CD14-positive monocyte (primary cell): Measurements from ENCODE around the gene PLCB3. TPM values are rescaled to one million over a fixed set of nuclear protein-coding genes. Genes with fewer than 3 reads are reported as not detected.

Experiments
- DNase-seq, 3 donors: peaks; one replicate each; pipeline ENCODE4 v3.0.0-alpha.2; 2011 to 2022
- H2AFZ ChIP-seq: 2 replicates; pipeline ENCODE4 v1.6.0; 2012; ENCODE audit warnings: mild to moderate bottlenecking, low read depth, low read length, inconsistent platforms; ENCODE audit not compliant: insufficient read depth, poor library complexity, severe bottlenecking
- H3K27ac ChIP-seq, 2 donors: 1 replicate in 1 of 2; 2 replicates in 1 of 2; pipeline ENCODE4 v1.5.1; 2012 to 2013; ENCODE audit warnings: low read length in 2 of 2, control low read depth in 1 of 2, inconsistent platforms in 1 of 2, low read depth in 1 of 2, mild to moderate bottlenecking in 1 of 2
- H3K27me3 ChIP-seq, 2 donors: one replicate each; pipeline versions ENCODE4 v1.6.0 to v1.6.1; 2011 to 2013; ENCODE audit warnings: low read length in 2 of 2; ENCODE audit not compliant: control insufficient read depth in 2 of 2, insufficient read depth in 2 of 2
- H3K36me3 ChIP-seq, 2 donors: replicated peaks in 1 of 2; 1 replicate in 1 of 2; 2 replicates in 1 of 2; pipeline versions ENCODE4 v1.5.1 to v1.6.1; 2012 to 2013; ENCODE audit warnings: low read length in 2 of 2, control low read depth in 1 of 2, inconsistent platforms in 1 of 2, mild to moderate bottlenecking in 1 of 2; ENCODE audit not compliant: insufficient read depth in 2 of 2, control insufficient read depth in 1 of 2
- H3K4me1 ChIP-seq, 2 donors: 1 replicate in 1 of 2; 2 replicates in 1 of 2; pipeline versions ENCODE4 v1.5.1 to v1.6.1; 2012 to 2013; ENCODE audit warnings: low read length in 2 of 2, control low read depth in 1 of 2, inconsistent platforms in 1 of 2, mild to moderate bottlenecking in 1 of 2, moderate library complexity in 1 of 2; ENCODE audit not compliant: insufficient read depth in 2 of 2, control insufficient read depth in 1 of 2
- H3K4me2 ChIP-seq: replicated peaks from 2 replicates; pipeline ENCODE3; 2012; ENCODE audit warnings: low read length, moderate library complexity, mild to moderate bottlenecking; ENCODE audit not compliant: poor library complexity, severe bottlenecking; ENCODE audit errors: extremely low read depth
- H3K4me3 ChIP-seq, 3 experiments: fragments of 200-600 bp in 1 of 3; sonication (generic) in 1 of 3; replicated peaks in 1 of 3; 1 replicate in 2 of 3; 2 replicates in 1 of 3; pipeline ENCODE4 v1.5.1; 2011 to 2013; ENCODE audit warnings: low read length in 3 of 3, mild to moderate bottlenecking in 3 of 3, control low read depth in 2 of 3, low read depth in 2 of 3, inconsistent platforms in 1 of 3, moderate library complexity in 1 of 3
- H3K79me2 ChIP-seq: 2 replicates; pipeline ENCODE4 v1.6.0; 2012; ENCODE audit warnings: mild to moderate bottlenecking, control low read depth, inconsistent platforms, low read length, moderate library complexity; ENCODE audit not compliant: insufficient read depth
- H3K9ac ChIP-seq: 2 replicates; pipeline ENCODE4 v1.6.0; 2017; ENCODE audit warnings: low read length, mild to moderate bottlenecking; ENCODE audit not compliant: insufficient read depth, poor library complexity, severe bottlenecking
- H3K9me3 ChIP-seq, 2 donors: replicated peaks in 1 of 2; 1 replicate in 1 of 2; 2 replicates in 1 of 2; pipeline versions ENCODE4 v1.5.1 to v1.6.1; 2012 to 2013; ENCODE audit warnings: low read length in 2 of 2, control low read depth in 1 of 2; ENCODE audit not compliant: control insufficient read depth in 1 of 2, insufficient read depth in 1 of 2
- H4K20me1 ChIP-seq: 2 replicates; pipeline ENCODE4 v1.6.0; 2012; ENCODE audit warnings: mild to moderate bottlenecking, low read length, control low read depth, moderate library complexity; ENCODE audit not compliant: insufficient read depth
- H3K27ac Mint-ChIP-seq, 7 donors: one replicate each; pipeline ENCODE4 v1.8.0; 2020; ENCODE audit warnings: mild to moderate bottlenecking in 7 of 7, mixed read lengths in 7 of 7, moderate library complexity in 6 of 7, inconsistent platforms in 2 of 7
- H3K27me3 Mint-ChIP-seq, 3 donors: one replicate each; pipeline ENCODE4 v1.8.0; 2021 to 2022; ENCODE audit warnings: low read depth in 3 of 3, mild to moderate bottlenecking in 3 of 3, mixed read lengths in 3 of 3, moderate library complexity in 3 of 3, inconsistent platforms in 1 of 3
- H3K36me3 Mint-ChIP-seq, 2 donors: one replicate each; pipeline ENCODE4 v1.8.0; 2020; ENCODE audit warnings: mixed read lengths in 2 of 2, inconsistent platforms in 1 of 2, mild to moderate bottlenecking in 1 of 2
- H3K4me1 Mint-ChIP-seq: one replicate; pipeline ENCODE4 v1.8.0; 2020; ENCODE audit warnings: mild to moderate bottlenecking, mixed read lengths
- H3K4me3 Mint-ChIP-seq, 2 donors: one replicate each; pipeline ENCODE4 v1.8.0; 2020; ENCODE audit warnings: mild to moderate bottlenecking in 2 of 2, mixed read lengths in 2 of 2, moderate library complexity in 1 of 2
- H3K9me3 Mint-ChIP-seq, 7 donors: one replicate each; pipeline ENCODE4 v1.8.0; 2020 to 2022; ENCODE audit warnings: mixed read lengths in 7 of 7, mild to moderate bottlenecking in 6 of 7, moderate library complexity in 6 of 7, inconsistent platforms in 2 of 7
- WGBS: methylation state at CpG from one replicate; pipeline ENCODE4 v1.1.5; 2013; ENCODE audit warnings: missing lambda C conversion rate; ENCODE audit not compliant: insufficient coverage; 5-methylcytosine and 5-hydroxymethylcytosine counted together
- intact Hi-C, 2 donors: fragments of 100-400 bp; cut with micrococcal nuclease; formaldehyde crosslinking; loops; one replicate each; pipeline versions ENCODE4 v1.15.0 to v1.15.1; 2023
- polyA plus RNA-seq, 3 donors: library from polyadenylated mRNA; depleted of rRNA in 1 of 3; unstranded in 2 of 3; stranded (reverse) in 1 of 3; fragments of 300-500 nt in 2 of 3; fragments of >200 nt in 1 of 3; fragmentation: Illumina TruSeq in 2 of 3; gene quantifications; 1 replicate in 2 of 3; 2 replicates in 1 of 3; pipeline ENCODE4 v1.2.3, GENCODE V29; 2012 to 2021
- TF ChIP-seq, protein P1 (sequence below): fragments of 200-600 bp; IDR thresholded peaks from one replicate; pipeline ENCODE4 v1.8.0; 2022; ENCODE audit warnings: antibody characterized with exemption, mild to moderate bottlenecking

Gene PLCB3
- polyA plus RNA-seq, 3 donors: 1.1 to 17.8 (median 1.4) TPM

DNA sequence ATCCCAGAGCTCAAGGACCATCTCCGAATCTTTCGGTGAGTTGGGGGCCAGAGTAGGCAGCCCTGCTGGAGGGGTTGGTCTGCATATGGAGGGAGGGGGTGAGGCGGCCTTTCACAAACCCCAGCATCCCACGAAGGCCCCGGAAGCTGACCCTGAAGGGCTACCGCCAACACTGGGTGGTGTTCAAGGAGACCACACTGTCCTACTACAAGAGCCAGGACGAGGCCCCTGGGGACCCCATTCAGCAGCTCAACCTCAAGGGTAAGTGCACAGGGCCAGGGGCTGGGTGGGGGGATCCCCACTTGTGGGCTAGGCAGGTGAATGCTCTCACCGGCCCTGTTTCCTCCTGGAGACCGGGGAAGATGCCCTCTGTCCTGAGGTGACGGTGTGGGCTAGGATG lies 31.6 kb upstream of the PLCB3 start:
- 94% methylated on average over 3 of the region's 10 CpGs for WGBS

GRCh38 chr11:64220271-64220670 lies 31.1 kb upstream of the PLCB3 start:
- Histone ChIP-seq H3K9me3 (no peaks in the 10 kb centered on the region), H3K36me3 (peaks cover 75 to 84% of the 10 kb centered on the region in 2 donors), H3K27me3 (no peaks in the 10 kb centered on the region), H3K4me3 (no peak overlapping the region), H3K79me2 (peaks cover 30% of the 10 kb centered on the region), H3K9ac (no peak overlapping the region), H2AFZ (no peak overlapping the region), H4K20me1 (peaks cover 90% of the 10 kb centered on the region), H3K4me2 (no peak overlapping the region), H3K4me1 (peaks cover 8 to 14% of the 10 kb centered on the region in 2 donors), H3K27ac (no peak overlapping the region)
- peaks cover 14% of the 10 kb centered on the region for H3K4me1 Mint-ChIP-seq
- peaks cover 66 to 82% of the 10 kb centered on the region in 2 donors for H3K36me3 Mint-ChIP-seq
- DNase-seq: peak in 1 of 3 donors; percentile 1
- peaks cover 0 to 2% (median 0%) of the 10 kb centered on the region in 7 donors for H3K9me3 Mint-ChIP-seq
- no peaks in the 10 kb centered on the region for H3K27me3 Mint-ChIP-seq
- 98% methylated on average over 17 of the region's 17 CpGs for WGBS
- intact Hi-C loops: no loop called here
- H3K4me3 Mint-ChIP-seq: no peak overlapping the region
- H3K27ac Mint-ChIP-seq: peak overlapping the region in 1 of 7 donors; percentile 45
- TF ChIP-seq, protein P1, sequence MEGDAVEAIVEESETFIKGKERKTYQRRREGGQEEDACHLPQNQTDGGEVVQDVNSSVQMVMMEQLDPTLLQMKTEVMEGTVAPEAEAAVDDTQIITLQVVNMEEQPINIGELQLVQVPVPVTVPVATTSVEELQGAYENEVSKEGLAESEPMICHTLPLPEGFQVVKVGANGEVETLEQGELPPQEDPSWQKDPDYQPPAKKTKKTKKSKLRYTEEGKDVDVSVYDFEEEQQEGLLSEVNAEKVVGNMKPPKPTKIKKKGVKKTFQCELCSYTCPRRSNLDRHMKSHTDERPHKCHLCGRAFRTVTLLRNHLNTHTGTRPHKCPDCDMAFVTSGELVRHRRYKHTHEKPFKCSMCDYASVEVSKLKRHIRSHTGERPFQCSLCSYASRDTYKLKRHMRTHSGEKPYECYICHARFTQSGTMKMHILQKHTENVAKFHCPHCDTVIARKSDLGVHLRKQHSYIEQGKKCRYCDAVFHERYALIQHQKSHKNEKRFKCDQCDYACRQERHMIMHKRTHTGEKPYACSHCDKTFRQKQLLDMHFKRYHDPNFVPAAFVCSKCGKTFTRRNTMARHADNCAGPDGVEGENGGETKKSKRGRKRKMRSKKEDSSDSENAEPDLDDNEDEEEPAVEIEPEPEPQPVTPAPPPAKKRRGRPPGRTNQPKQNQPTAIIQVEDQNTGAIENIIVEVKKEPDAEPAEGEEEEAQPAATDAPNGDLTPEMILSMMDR: no peak

More for the DNA sequence above, 31.6 kb upstream of the PLCB3 start:
- Mint-ChIP-seq H3K27me3 (no peaks in the 10 kb centered on the region), H3K4me3 (no peak overlapping the region), H3K4me1 (peaks cover 11% of the 10 kb centered on the region), H3K36me3 (peaks cover 71 to 87% of the 10 kb centered on the region in 2 donors), H3K9me3 (peaks cover 0 to 2% (median 0%) of the 10 kb centered on the region in 7 donors), H3K27ac (peak overlapping the region in 1 of 7 donors; percentile 50)
- H3K79me2 ChIP-seq: peaks cover 35% of the 10 kb centered on the region
- no peaks in the 10 kb centered on the region for H3K9me3 ChIP-seq
- no peak overlapping the region for H3K9ac ChIP-seq
- intact Hi-C loops: no loop called here
- no peaks in the 10 kb centered on the region for H3K27me3 ChIP-seq
- no peak for DNase-seq
- H3K4me1 ChIP-seq: peaks cover 3 to 9% of the 10 kb centered on the region in 2 donors
- peaks cover 90% of the 10 kb centered on the region for H4K20me1 ChIP-seq
- H2AFZ ChIP-seq: no peak overlapping the region
- no peak overlapping the region for H3K4me2 ChIP-seq
- H3K27ac ChIP-seq: peak overlapping the region in 1 of 2 donors; percentile 26
- TF ChIP-seq, protein P1: no peak
- H3K4me3 ChIP-seq: no peak overlapping the region
- peaks cover 80 to 89% of the 10 kb centered on the region in 2 donors for H3K36me3 ChIP-seq
